AG08396 (cell line): ENCODE results near the gene CCDC86.

Experiments used
- DNase-seq: peaks from one replicate; pipeline ENCODE4 v3.0.0; 2012; ENCODE audit warnings: low spot score, mixed read lengths

CCDC86 gene

GRCh38 chr11:60852982-60853950 lies 11.4 kb downstream of the CCDC86 start:
- no peak for DNase-seq

- DNase-seq, result no peak
These were observed 12.4 kb downstream of the CCDC86 start for GRCh38 chr11:60854140-60854846.

DNA sequence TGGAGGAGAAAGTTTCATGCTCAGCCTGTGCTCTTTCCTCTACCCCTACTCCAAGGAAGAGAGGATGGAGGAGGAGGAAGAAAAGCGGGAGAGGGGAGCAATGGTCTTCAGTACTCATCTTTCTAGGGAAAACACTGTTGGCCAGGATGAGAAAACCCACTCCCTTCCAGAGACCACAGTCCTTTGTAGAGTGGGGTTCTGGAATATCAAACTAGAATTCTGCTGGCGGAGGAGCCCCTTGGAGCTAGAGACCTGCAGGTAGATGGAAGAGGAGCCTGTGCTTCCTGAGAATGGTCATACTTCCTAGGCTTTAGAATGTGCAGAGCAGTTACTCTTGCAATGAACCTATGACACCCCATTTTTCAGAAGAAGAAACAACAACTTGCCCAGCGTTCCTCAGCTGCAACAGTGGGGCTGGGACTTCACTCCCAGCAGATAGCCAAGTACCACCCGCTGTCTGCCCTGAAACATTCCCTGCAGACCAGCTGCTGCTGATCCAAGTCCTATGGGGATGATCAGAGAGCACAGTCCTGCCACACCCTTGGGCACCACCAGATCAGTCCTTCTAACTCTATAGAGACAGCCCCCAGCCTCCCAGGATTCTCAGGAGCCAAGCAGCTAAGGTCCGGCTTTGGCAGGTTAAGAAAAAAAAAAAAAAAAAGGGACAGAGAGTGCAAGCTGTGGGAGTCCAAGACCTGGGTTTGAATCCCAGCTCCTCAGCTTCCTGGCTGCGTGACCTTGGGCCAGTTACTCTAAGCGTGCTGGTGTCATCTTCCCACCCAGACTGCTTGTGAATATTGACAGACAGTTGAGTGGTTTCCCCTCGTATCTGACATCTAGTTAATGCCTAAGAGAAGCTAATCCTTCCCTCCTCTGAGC lies 13.2 kb downstream of the CCDC86 start:
- no peak for DNase-seq

DNA sequence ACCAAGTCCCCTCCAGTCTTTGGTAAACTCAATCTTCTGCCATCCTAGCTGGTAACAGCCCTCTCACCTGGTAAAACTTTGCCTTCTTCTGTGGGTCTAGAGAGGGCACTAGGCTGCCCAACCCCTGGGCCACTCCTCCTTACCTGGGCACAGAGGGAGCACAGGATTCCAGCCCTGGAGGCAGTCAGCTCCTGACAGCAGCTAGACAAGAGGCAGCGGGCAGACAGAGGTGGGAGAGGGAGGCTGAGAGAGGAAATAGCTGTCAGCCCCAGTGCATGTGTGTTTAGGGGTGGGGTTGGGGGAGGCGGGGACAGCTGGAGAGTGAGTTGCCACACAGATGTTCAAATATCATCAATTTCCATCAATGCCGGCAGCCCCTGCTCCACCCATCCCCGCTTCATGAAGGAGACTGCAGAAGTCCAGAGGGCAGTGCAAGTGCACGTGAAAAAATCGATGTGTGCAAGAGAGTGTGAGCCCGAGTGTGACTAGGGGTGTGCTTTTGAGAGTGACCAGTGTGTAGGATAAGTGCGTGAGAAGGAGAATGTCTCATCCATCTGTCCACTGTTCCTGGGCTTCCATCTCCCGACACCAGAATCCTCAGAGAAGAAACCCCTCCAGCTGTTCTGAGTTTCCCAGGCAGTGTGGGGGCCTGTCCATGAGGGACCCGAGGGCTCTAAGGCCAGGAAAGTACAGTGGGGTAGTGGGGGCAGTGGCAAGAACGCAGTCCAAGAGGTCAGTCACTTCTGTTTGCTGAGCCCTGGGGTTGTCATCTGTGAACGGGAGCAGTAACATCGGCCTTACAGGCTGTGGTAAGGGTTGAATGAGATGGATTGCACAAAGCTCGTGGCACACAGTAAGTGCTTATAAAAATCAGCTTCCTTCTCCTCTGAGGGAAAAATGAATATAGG lies 14.1 kb downstream of the CCDC86 start, which contains the start of gene PTGDR2:
Gene PTGDR2 (minus strand): TSS at position 225 of the 908 bp plus-strand sequence. CDS start 2,228 bp downstream, outside the sequence.
- DNase-seq, result no peak

DNA sequence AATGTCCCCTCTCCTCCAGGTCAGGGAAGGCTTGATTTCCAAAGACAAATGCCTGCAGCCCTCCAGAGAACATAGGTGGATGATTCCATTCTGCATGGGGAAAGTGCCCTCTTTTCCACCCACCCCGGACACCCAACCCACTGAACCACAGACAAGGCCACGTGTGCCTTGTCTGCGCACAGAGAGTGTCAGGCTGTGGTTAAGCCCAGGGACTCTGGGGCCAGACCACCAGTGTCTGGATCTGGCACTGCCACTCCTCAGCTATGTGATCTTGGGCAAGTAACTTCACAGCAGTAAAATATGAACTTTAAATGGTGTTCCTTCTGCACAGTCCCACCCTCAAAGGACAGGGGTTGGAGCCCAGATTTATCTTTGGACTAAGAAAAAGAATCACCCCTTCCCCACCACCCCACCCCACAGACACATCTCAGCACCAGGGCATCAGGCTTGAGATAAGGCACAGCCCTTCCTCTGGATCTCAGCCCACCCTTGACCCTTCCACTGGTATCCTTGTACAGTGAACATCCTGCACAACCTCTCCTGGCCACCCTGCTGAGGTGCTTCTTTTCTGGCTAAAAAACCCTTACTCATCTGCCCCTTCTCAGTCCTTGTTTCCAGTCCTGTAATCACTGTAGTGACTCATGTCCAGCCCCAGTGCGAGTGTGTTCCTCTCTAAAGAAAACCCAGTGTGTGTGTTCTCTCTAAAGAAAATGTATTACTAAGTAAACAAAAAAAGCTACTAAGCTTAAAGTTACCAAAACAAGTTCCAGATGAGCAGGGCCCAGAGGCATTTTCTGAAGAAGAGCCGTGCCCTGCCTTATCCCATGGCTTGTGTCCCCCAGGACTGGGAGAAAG lies 15.7 kb downstream of the CCDC86 start:
- no peak for DNase-seq

DNA sequence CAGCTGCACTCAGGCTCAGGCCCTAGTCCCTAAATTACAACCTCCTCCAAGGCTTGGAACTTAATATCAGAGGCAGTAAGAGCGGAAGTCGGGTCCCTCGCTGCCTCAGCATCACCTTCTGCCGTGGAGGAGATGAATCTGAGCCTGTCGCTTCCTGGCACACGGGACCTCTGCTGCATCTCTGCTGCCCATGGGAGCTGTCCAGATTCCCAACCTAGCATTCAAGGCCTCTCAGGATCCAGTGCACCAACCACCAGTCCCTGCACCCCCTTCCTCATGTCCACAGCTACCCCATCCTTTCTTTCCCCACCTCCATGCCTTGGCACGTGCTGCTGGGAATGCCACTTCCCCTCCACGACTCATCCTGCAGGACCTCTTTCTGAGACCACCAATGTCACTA lies 16.3 kb downstream of the CCDC86 start:
- DNase-seq, result no peak

GRCh38 chr11:60858731-60859464 lies 17.0 kb downstream of the CCDC86 start:
- DNase-seq, result no peak

DNA sequence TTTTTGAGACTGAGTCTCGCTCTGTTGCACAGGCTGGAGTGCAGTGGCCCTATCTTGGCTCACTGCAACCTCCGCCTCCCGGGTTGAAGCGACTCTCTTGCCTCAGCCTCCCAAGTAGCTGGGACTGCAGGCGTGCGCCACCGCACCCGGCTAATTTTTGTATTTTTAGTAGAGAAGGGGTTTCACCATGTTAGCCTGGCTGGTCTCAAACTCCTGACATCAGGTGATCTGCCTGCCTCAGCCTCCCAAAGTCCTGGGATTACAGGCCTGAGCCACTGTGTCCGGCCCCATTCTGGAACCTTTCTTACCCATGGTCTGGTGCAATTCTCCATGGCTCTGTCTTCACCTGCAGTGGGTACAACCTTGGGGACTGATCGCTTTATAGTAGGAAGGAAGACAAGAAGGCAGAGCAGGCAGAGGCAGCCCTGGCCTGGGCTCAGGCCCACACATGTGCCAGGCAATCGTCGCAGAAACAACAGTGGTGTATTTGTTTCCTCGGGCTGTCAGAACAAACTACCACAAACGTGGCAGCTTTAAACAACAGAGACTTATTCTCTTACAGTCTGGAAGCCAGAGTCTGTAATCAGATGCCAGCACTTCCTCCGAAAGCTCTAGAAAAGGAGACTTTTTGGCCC lies 17.8 kb downstream of the CCDC86 start:
- no peak for DNase-seq

GRCh38 chr11:60860943-60861342 lies 19.0 kb downstream of the CCDC86 start:
- no peak for DNase-seq

- DNase-seq, result no peak
These were observed 20.3 kb downstream of the CCDC86 start for GRCh38 chr11:60862171-60862570.

DNA sequence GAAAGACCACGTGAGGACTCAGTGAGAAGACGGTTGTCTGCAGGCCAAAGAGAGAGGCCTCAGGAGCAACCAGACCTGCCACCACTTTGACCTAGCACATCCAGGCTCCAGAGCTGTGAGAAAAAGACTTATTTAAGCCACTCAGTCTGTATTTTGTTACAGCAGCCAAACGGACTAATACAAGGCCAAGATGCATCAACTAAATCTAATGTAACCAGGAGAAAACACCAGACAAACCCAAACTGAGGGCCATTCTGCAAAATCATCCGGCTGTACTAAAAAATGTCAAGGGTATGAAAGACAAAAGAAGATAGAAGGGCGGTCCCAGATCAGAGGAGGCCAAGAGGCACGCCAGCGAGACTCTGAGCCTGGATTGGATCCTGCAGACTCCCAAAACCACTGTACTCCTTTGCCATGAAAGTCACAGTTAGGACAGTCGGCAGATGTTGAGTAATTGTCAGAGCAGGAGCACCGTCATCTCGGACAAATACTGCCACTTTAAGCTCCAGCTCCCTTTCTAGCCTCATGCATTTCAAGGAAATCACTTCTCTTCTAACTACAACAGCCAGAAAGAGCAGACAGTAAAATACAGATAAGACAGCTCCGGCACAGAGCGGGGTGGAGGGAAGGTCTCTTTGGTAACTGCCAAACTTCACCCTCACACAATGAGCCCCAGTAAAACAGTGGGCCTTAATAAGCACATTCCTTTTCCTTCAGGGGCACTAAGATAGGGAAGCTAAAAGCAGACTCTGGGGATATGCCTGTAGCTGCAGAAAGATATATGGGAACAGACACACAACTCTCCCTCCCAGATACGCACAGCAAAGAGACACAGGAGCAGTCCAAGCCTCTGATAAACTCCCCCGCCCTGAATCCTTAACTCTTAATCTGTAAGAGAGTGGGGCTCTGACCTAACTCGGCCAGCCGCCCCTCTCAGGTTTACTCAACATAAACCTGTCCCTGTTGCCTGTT lies 21.9 kb downstream of the CCDC86 start:
- no peak for DNase-seq

GRCh38 chr11:60864856-60865513 lies 23.1 kb downstream of the CCDC86 start:
- DNase-seq, result no peak

- no peak for DNase-seq
These were observed 25.3 kb downstream of the CCDC86 start, which contains the start of gene ZP1 for GRCh38 chr11:60866911-60867870. Gene ZP1 (plus strand): TSS chr11:60867542. CDS start chr11:60867562, 20 bp downstream.

DNA sequence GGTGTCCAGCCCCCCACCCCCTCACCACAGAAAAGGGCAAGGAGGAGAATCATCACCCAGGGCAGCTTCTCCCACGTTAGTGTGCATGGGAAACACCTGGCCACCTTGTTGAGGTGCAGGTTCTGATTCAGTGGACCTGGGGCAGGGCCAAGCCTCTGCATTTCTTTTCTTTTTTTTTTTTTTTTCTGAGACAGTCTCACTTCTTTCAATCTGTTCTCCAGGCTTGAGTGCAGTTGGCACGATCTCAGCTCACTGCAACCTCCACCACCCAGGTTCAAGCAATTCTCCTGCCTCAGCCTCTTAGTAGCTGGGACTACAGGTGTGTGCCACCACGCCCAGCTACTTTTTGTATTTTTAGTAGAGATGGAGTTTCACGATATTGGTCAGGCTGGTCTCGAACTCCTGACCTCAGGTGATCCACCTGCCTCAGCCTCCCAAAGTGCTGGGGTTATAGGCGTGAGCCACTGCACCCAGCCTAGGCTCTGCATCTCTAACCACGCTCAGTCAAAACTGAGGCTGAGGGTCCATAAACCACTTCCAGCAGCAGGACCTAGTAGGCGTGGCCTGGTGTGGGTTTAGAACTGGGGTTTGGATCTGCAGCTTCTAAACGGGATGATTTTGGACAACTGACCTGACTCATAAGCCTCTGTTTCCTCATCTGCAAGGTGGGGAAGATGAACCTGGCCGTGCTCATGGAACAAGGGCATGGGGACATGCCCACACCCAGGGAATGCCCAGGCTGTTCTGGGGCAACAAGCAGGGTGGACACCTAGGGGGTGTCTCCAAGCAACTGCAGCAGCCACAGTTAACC lies 26.2 kb downstream of the CCDC86 start:
- no peak for DNase-seq
